HEK293 (cell line): Measurements from ENCODE around the gene HOXD12.
A peak's percentile ranks its signal among the peaks of the same experiment; 100 is the strongest.

Experiments used
- CTCF ChIA-PET: fragments of 350-600 bp; formaldehyde crosslinking; extraction: SDS; loops from one replicate; lab custom pipeline; 2021; ENCODE audit warnings: antibody characterized with exemption; lab: Yijun Ruan, JAX
- POLR2A ChIA-PET: fragments of 300-600 bp; formaldehyde crosslinking; extraction: SDS; loops from one replicate; lab custom pipeline; 2020; ENCODE audit warnings: antibody characterized with exemption, inconsistent platforms; lab: Yijun Ruan, JAX
- H3K27ac ChIP-seq: fragments of 200-500 bp; sonication (Bioruptor generic); 2 replicates; pipeline ENCODE4 v1.5.1; 2014; ENCODE audit warnings: low read depth, low read length, control low read depth, inconsistent platforms; ENCODE audit errors: extremely low read depth
- H3K36me3 ChIP-seq, 2 experiments: fragments of 200-500 bp in 1 of 2; sonication (Bioruptor generic) in 1 of 2; 1 replicate in 1 of 2; 2 replicates in 1 of 2; pipeline ENCODE4 v1.5.1; 2014 to 2017; ENCODE audit warnings: inconsistent platforms in 2 of 2, low read length in 2 of 2; ENCODE audit not compliant: control insufficient read depth in 2 of 2, insufficient read depth in 1 of 2
- H3K4me1 ChIP-seq: fragments of 200-500 bp; sonication (Bioruptor generic); 2 replicates; pipeline ENCODE4 v1.5.1; 2014; ENCODE audit warnings: mild to moderate bottlenecking, low read length, inconsistent platforms; ENCODE audit not compliant: control insufficient read depth, insufficient read depth
- H3K4me3 ChIP-seq: 2 replicates; pipeline ENCODE4 v1.5.1; 2011; ENCODE audit warnings: low read depth, mild to moderate bottlenecking, control low read depth, low read length, moderate library complexity
- H3K9me3 ChIP-seq: fragments of 200-500 bp; sonication (Bioruptor generic); 2 replicates; pipeline ENCODE4 v1.5.1; 2014; ENCODE audit warnings: low read depth, low read length, inconsistent platforms; ENCODE audit not compliant: control insufficient read depth, insufficient read depth
- AEBP2 ChIP-seq: fragments of 450-650 bp; formaldehyde crosslinking; IDR thresholded peaks from 2 replicates; pipeline ENCODE4 v1.5.1; 2016; ENCODE audit warnings: missing biosample characterization, missing genetic modification characterization, borderline replicate concordance
- CTCF ChIP-seq: fragments of 450-650 bp; formaldehyde crosslinking; IDR thresholded peaks from 2 replicates; pipeline ENCODE4 v1.5.1; 2016; ENCODE audit warnings: missing biosample characterization, missing genetic modification characterization
- GLI4 ChIP-seq: fragments of 450-650 bp; formaldehyde crosslinking; IDR thresholded peaks from 2 replicates; pipeline ENCODE4 v1.5.1; 2016; ENCODE audit warnings: missing biosample characterization, missing genetic modification characterization
- OVOL3 ChIP-seq: fragments of 450-650 bp; formaldehyde crosslinking; IDR thresholded peaks from 2 replicates; pipeline ENCODE4 v1.5.1; 2016; ENCODE audit warnings: missing biosample characterization, missing genetic modification characterization
- REPIN1 ChIP-seq: fragments of 450-650 bp; formaldehyde crosslinking; IDR thresholded peaks from 2 replicates; pipeline ENCODE4 v1.5.1; 2017; ENCODE audit warnings: missing biosample characterization, missing genetic modification characterization, low read depth
- REST ChIP-seq: fragments of 450-650 bp; formaldehyde crosslinking; IDR thresholded peaks from 2 replicates; pipeline ENCODE4 v1.5.1; 2016; ENCODE audit warnings: missing biosample characterization, missing genetic modification characterization
- TRIM28 ChIP-seq: IDR thresholded peaks from 2 replicates; pipeline ENCODE4 v1.6.1; 2011; ENCODE audit warnings: low read length, control low read depth, borderline replicate concordance
- ZBTB10 ChIP-seq: fragments of 450-650 bp; formaldehyde crosslinking; IDR thresholded peaks from 2 replicates; pipeline ENCODE4 v1.5.1; 2016; ENCODE audit warnings: missing biosample characterization, missing genetic modification characterization
- ZFHX2 ChIP-seq: fragments of 450-650 bp; formaldehyde crosslinking; conservative IDR thresholded peaks from 2 replicates; pipeline ENCODE4 v1.5.1; 2016; ENCODE audit warnings: missing biosample characterization, missing genetic modification characterization
- ZNF157 ChIP-seq: fragments of 450-650 bp; formaldehyde crosslinking; IDR thresholded peaks from 2 replicates; pipeline ENCODE4 v1.5.1; 2016; ENCODE audit warnings: missing biosample characterization, missing genetic modification characterization
- ZNF174 ChIP-seq: fragments of 450-650 bp; formaldehyde crosslinking; IDR thresholded peaks from 2 replicates; pipeline ENCODE4 v1.5.0; 2017; ENCODE audit warnings: missing biosample characterization, mild to moderate bottlenecking, missing genetic modification characterization
- ZNF175 ChIP-seq: fragments of 450-650 bp; formaldehyde crosslinking; IDR thresholded peaks from 2 replicates; pipeline ENCODE4 v1.5.1; 2016; ENCODE audit warnings: missing biosample characterization, missing genetic modification characterization
- ZNF19 ChIP-seq: fragments of 450-650 bp; formaldehyde crosslinking; IDR thresholded peaks from 2 replicates; pipeline ENCODE4; 2016; ENCODE audit warnings: missing biosample characterization, missing genetic modification characterization, low read depth
- ZNF211 ChIP-seq: fragments of 450-650 bp; formaldehyde crosslinking; IDR thresholded peaks from 2 replicates; pipeline ENCODE4 v1.5.1; 2016; ENCODE audit warnings: low read depth, missing biosample characterization, missing genetic modification characterization
- ZNF239 ChIP-seq: fragments of 450-650 bp; formaldehyde crosslinking; IDR thresholded peaks from 2 replicates; pipeline ENCODE4 v1.5.1; 2016; ENCODE audit warnings: missing biosample characterization, missing genetic modification characterization
- ZNF292 ChIP-seq: fragments of 450-650 bp; formaldehyde crosslinking; IDR thresholded peaks from 2 replicates; pipeline ENCODE4 v1.5.1; 2016; ENCODE audit warnings: low read depth, missing biosample characterization, missing genetic modification characterization, borderline replicate concordance
- ZNF311 ChIP-seq: fragments of 450-650 bp; formaldehyde crosslinking; IDR thresholded peaks from 2 replicates; pipeline ENCODE4 v1.5.1; 2017; ENCODE audit warnings: missing biosample characterization, missing genetic modification characterization, borderline replicate concordance
- ZNF423 ChIP-seq: fragments of 450-650 bp; formaldehyde crosslinking; IDR thresholded peaks from 2 replicates; pipeline ENCODE4 v1.5.1; 2016; ENCODE audit warnings: missing biosample characterization, missing genetic modification characterization
- ZNF521 ChIP-seq: fragments of 450-650 bp; formaldehyde crosslinking; IDR thresholded peaks from 2 replicates; pipeline ENCODE4 v1.5.1; 2017; ENCODE audit warnings: missing biosample characterization, mild to moderate bottlenecking, missing genetic modification characterization
- ZNF548 ChIP-seq: fragments of 450-650 bp; formaldehyde crosslinking; IDR thresholded peaks from 2 replicates; pipeline ENCODE4 v1.5.1; 2016; ENCODE audit warnings: missing biosample characterization, missing genetic modification characterization
- ZNF623 ChIP-seq: fragments of 450-650 bp; formaldehyde crosslinking; IDR thresholded peaks from 2 replicates; pipeline ENCODE4 v1.5.1; 2016; ENCODE audit warnings: missing biosample characterization, missing genetic modification characterization
- ZNF654 ChIP-seq: fragments of 450-650 bp; formaldehyde crosslinking; IDR thresholded peaks from 2 replicates; pipeline ENCODE4 v1.5.1; 2016; ENCODE audit warnings: low read depth, missing biosample characterization, missing genetic modification characterization
- ZNF768 ChIP-seq: fragments of 450-650 bp; formaldehyde crosslinking; IDR thresholded peaks from 2 replicates; pipeline ENCODE4 v1.5.1; 2018; ENCODE audit warnings: missing biosample characterization, mild to moderate bottlenecking, missing genetic modification characterization
- ZNF830 ChIP-seq: fragments of 450-650 bp; IDR thresholded peaks from 2 replicates; pipeline ENCODE4 v1.5.0; 2018; ENCODE audit warnings: missing biosample characterization, missing genetic modification characterization, low read depth, mild to moderate bottlenecking, moderate library complexity
- ZSCAN4 ChIP-seq: fragments of 450-650 bp; formaldehyde crosslinking; IDR thresholded peaks from 2 replicates; pipeline ENCODE4 v1.5.1; 2017; ENCODE audit warnings: missing biosample characterization, missing genetic modification characterization

The HOXD12 gene

GRCh38 chr2:176106581-176107539, 7.3 kb downstream of the HOXD12 start, which contains the start of gene HOXD11:
HOXD11 (plus strand) TSS chr2:176107280; CDS start chr2:176107356, 76 bp downstream.
- Histone ChIP-seq H3K4me1 (peaks cover 6% of the 10 kb centered on the region), H3K9me3 (no peaks in the 10 kb centered on the region), H3K36me3 (peaks cover 10 to 31% of the 10 kb centered on the region in 2 experiments), H3K27ac (peak within 1 kb of the TSS; percentile 100), H3K4me3 (peak within 1 kb of the TSS; percentile 74)
- ChIA-PET POLR2A (interaction anchor here (0.6 to 4.2 kb wide), 7 partner anchors 12 to 733 kb away, joined by 3 to 75 read pairs (median 5); partner anchors contain the start of gene HOXD13), CTCF (interaction anchor here (0.9 to 1.3 kb wide), 4 partner anchors 9 to 37 kb away, joined by 3 to 7 read pairs (median 5); no protein-coding TSS in a partner anchor)
- TF ChIP-seq REST (tag by site-specific recombination), result no peak
- TF ChIP-seq CTCF (tag by site-specific recombination), result peak; percentile 38; the same call in 1 of the 2 replicates
- peak; percentile 67 for TF ChIP-seq ZFHX2 (tag by site-specific recombination)
- TF ChIP-seq ZBTB10 (tag by site-specific recombination), result no peak; the same call in 1 of the 2 replicates
- TF ChIP-seq AEBP2, result no peak
- no peak for TF ChIP-seq ZNF654 (tag by site-specific recombination)
- no peak for TF ChIP-seq TRIM28
- no peak for TF ChIP-seq ZNF623
- TF ChIP-seq ZSCAN4 (tag by site-specific recombination), result no peak
- no peak for TF ChIP-seq ZNF211 (tag by site-specific recombination)
- TF ChIP-seq ZNF311 (tag by site-specific recombination), result no peak
- no peak for TF ChIP-seq ZNF239 (tag by site-specific recombination)
- TF ChIP-seq ZNF292, result no peak
- no peak for TF ChIP-seq OVOL3 (tag by site-specific recombination)
- TF ChIP-seq ZNF19, result no peak
- TF ChIP-seq ZNF548 (tag by site-specific recombination), result no peak
- TF ChIP-seq ZNF423 (tag by site-specific recombination), result peak; percentile 75
- no peak for TF ChIP-seq REPIN1 (tag by site-specific recombination)
- TF ChIP-seq ZNF830 (tag by site-specific recombination), result no peak
- no peak for TF ChIP-seq ZNF157 (tag by site-specific recombination)
- TF ChIP-seq ZNF174 (tag by site-specific recombination), result no peak
- no peak for TF ChIP-seq GLI4 (tag by site-specific recombination)
- no peak for TF ChIP-seq ZNF175
- TF ChIP-seq ZNF521 (tag by site-specific recombination), result no peak
- TF ChIP-seq ZNF768 (tag by site-specific recombination), result no peak
